ENCODE results near the gene CAMKMT.
"Not testable (repeated sequence)": the region's sequence is repeated elsewhere in the genome, so short reads cannot be mapped to it uniquely, and the experiment has no call there.

CAMKMT gene

DNA sequence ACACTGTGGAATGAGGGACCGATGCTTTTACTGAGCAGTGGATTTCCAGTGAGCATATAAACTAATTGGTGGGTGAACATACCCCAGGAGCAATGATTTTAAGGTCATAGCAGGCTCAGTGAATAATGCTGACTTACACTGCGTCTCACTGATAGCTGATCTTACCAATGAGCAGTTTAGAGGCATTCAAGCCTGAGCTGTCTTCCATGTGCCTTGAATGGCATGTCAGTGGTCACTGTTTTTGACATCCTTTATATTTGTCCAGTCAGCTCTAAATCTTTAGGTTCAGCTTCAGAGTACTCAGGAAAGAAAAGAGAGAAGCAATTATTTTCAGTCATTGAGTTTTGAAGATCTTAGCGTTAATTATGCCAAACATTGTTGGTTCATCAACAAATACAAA lies 88.3 kb downstream of the CAMKMT start:
- DNase-seq, result no peak

DNA sequence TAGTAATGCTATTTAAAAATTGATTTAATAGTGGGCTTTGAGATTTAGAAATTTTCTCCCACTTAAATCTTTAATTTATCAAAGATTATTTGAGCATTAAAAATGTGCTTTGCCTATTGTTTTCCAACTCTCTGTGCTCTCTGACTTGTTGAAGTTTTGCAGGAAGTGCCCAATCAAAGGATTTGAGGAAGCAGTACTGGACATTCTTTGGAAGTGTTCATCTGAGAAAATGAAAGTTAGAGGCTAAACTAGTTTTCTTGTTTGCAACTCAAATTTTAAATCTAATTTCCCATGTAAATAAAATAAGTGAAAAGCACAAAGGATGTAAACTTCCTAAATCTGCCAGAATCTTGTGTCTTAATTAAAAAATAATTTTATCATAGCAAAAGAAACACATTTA lies 89.1 kb downstream of the CAMKMT start:
- DNase-seq, result no peak

DNA sequence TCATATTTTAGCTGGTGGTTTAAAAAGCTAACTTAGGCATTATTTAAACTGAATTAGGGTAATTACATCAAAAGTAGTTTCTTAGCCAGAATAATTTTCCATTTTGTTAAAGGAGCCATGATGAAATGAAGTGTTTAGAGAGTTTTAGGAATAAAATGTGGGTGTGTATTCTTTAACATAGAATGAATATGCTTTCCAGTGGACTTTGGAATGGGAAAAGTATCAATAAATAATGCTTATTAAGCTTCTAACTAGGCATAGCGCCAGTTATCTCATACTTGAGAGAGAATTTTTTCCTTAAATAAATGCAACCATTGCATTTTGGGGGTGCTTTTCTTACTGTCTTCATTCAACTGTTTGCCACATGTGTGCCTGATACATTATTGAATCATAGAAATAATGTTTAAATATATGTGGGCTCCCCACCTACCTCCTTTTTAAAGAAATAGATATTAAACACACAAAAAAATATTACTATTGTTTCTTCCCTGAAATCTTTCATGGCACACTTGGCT lies 90.4 kb downstream of the CAMKMT start:
- no peak for DNase-seq

DNA sequence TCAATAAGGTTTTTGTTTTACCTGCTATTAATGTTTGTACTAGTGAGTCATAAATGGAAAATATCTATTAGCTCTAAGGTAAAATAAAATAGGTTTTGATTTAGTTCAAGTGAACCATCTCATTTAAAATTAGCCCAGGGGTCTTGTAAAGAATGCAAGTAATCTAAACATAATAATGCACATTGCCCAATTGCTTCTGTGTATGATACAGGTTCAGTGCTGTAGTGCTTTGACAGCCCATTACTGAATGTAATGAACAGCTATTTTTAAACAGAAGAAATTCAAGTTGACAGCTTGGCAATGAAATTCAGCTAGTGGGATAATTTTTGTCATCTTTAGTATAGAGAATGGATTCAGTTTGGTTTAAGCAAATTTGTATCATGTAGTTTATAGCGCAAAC lies 91.5 kb downstream of the CAMKMT start:
- no peak for DNase-seq

DNA sequence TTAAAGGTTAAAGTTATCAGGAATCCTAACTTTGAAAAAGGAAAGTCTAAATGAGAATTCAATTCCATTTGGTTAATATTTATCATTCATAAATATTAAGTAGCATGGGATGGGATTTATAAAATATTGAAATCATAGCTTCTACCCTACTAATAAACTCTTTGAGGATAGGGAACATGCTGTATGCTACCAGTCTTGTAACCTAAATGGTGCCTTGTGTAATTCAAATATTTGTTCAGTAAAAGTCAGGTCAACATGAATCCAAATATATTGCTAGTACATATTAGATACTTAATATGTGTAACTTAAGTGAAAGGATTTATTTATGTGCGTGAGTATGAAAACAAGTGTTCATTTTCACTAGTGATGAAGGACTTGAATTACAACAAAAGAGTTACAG lies 94.1 kb downstream of the CAMKMT start:
- no peak for DNase-seq

DNA sequence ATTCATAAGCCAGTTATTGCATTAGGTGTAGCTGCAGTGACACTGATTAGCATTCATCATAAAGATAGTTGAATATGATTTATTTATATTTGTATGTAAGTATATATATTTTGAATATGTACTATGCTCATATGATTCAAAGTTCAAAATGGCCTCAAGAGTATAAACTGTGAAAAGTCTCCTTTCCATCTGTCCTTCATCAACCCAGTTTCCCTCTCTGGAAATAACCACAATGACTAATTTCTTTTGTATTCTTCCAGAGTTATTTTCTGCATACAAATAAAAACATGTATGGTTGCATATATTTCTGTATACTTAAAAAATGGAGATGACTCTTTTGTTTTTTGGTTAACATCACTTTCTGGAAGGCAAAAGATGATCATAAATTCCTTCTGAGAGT lies 95.2 kb downstream of the CAMKMT start:
- no peak for DNase-seq

DNA sequence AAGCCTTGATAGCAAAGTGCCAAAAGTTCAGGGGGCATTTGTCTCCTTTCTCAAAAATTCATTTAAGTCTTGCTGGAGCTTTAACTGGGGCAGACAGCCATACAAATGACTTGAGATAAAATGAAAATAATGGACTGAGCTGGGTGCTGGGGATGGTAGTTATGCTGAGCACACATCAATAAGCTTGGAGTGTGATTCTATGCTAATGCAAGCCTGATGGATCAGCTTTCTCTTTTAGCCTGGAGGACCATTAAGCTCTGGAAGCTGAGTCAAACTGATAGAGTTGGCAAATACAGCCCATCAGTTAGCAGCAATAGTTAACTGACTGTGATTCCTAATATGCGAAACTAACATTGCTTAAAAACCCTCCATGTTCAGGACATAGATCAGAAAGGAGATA lies 98.0 kb downstream of the CAMKMT start:
- no peak for DNase-seq

DNA sequence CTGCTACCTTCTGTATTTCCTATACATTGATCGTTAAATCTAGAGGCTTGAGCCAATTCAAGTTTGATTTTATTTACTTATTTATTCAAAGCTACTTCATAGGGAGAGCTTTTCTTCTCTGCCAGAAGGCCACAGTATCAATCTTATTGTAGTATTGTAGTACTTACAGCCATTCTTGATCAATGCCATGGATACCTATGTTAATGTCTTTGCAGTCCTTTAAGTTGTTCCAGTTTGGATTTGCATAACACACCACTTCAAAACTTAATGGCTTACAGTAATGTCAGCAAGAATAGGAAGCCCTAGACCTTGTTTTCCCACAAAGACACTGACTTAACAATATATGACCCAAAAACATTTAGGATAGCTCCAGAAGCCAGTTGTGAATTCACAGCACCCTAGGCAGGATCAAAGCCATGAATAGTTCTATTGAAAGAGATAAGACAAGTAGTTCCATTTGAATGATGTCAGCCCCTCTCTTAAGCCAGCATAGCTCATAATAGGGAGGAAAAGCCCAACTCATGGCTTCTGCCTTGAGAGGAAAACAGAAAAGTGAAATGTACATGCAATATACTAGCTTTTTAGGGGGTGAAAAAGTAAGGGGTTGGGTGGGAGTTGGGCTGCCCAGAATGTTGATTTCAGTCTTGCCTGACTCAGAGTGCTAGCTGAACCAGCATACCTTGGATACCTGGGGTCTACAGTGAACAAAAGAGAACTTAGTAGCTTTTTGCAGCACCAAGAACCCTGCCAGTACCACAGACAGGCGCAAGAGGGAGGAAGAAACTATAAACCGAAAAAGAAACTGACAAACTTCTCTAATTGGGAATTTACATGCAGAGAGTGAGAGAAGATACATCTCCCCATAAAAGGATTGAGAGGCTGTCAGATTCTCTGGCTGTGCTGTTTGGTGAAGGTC lies 101.4 kb downstream of the CAMKMT start:
- no peak for DNase-seq

DNA sequence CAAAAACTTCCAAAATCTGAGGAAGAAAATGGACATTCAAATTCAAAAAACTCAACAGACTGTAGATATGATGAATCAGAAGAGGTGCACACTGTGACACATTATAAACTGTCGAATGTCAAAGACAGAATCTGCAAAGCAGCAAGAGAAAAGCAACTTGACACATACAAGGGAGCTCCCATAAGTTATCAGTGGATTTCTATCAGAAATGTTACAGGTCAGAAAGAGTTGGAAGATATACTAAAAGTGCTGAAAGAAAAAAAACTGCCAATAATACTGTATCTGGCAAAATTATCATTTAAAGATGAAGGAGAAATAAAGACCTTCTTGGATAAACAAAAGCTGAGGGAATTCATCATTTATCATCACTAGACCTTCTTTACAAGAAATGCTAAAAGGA lies 102.7 kb downstream of the CAMKMT start:
- DNase-seq, result no peak

DNA sequence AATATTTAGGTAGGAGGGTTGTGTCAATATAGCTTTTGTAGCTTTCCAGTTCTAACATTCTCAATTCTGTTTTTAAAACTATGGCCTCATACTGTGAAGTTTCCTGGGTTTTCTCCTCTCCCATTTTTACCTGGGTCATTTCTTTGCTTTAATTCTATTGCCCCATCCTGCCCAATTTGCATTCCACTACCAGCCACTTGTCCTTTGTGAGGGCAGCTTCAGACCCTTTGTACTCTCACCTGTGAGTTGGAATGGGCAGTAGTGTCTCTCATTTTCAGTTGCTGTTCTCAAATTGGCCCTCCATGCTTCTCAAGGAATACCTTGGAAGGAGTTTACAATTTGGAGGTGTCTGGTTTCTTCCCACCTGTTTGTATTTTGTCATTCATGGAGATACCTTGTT lies 108.4 kb downstream of the CAMKMT start:
- DNase-seq, result no peak

DNA sequence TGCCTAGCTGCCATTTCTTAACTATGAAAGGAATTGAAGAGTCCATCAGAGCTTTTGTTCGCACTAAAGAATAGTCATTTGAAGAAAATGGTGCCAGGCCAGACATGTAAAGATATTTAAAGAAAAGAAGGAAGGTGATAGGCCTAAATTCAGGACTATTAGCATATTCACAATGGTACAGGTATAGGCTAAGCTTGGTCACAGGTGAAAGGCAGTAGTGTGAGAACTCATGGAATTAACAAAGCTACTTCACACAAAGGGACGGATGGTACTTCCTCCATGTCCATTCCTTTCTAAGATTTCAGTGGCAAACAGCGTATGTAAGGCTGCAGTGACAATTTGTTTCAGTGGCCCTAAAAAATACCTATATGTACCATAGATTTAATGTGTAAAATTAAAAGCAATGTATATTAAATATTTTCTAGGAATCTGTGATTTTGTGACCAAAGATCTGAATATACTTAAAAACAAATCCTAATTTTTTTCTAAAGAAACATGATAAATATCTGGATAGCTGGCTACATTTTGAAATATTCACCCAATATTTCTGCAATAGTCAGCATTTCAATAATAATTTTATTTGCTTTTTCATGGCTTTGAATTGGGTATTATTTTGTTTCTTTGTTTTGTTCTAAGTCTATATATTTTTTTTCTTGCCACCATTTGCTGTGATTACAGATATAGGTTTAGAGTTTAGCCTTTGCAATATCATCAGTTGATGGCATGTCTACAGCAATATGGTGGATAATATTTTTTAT lies 116.1 kb downstream of the CAMKMT start:
- no peak for DNase-seq

DNA sequence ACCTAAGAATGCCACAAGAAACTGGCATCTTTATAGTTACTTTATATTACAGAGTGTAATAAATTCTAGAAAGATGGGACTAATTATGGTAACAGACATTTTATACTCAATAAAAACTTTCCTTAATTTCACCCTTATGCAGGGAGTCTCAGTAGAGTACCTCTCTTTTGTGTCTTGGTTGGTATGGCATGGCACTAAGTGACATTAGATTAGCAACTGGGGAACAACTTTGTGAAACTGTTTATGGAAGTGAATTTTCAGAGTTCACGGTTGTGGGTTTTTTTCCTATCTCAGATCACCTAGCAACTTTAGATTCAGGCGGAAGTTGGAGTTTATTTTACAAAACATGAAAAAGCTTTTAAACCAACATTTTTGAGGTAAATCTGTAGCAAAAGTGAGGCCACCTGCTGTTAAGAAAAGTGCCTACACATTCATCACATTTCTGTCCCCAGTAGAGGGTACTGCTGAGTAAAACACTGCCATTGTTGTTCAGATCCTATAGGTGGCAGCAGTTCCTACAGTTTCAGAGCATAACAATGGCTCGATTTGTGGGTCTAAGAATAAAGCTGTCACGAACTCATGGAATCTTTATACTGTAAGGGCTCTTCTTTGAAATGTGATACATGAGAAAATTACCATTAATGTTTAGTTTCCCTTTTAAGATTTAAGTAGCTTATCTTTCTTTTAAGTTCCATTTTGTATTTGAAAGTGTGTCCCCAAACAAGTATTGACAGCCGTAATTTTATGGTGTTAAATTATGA lies 117.6 kb downstream of the CAMKMT start:
- peak; percentile 23 to 42 for DNase-seq

DNA sequence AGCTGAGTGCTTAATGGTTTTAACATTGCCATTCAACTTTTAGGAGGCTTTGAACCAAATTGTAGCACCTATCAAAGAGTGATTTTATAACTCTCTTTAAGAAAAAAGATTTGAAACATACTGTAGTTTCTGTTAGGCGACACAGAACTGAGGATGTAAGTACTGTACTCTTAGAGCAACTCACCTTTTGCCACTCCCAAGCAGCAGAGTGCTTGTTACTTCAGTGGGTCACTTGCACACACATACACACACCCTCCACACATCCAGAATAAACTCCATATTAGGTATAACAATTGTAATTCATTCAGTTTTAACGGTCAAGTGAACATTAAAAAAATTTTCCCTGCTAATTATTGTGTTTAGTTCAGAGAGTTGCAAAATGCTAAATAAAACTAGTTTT lies 118.3 kb downstream of the CAMKMT start:
- DNase-seq, result no peak

DNA sequence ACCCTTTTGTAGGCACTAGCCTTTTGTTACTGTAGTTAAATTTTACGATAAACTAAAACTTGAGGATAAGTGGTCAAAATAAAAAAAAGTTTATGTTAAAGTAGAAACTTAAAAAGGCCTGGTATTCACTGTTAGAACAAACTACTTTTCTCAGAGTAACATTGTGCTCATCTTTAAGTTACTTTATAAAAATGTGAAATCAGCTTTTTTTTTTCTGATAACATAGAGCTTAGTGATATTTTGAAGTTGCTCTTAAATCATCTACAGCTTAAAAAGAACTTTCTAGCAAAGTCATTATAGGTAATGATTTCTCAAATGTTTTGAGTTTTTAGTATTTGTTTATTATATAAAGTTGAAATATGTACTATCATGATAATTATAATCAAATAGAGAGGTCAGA lies 125.3 kb downstream of the CAMKMT start:
- DNase-seq, result no peak

DNA sequence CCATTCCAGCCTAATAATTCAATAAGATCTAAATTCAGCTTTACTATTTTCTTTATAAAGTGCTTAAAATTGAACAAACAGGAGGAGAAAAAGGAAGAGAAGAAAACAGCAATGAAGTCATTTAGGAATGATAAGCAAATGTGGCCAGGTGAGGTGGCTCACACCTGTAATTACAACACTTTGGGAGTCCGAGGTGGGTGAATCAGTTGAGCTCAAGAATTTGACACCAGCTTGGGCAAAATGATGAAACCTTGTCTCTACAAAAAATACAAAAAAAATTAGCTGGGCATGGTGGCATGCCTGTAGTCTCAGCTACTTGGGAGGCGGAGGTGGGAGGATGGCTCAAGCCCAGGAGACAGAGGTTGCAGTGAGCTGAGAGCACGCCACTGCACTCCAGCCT lies 129.0 kb downstream of the CAMKMT start:
- DNase-seq, result no peak

DNA sequence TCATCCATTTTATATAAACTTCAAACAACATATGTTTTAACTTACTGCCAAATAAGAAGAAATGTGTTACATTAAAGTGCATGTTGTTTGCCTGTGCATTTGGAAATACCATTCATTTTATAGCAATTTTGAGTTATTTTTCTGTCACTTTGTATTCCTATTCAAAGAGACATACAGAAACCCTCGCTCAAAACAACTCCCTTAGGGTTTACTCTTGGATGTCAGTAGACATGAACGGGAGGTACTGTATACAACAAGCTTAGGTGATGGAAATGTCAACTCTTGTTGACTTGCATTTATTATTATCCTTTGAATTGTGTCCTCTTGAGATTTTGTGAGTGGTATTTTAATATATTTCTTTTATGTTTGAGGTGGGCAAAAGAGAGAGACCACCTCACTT lies 132.3 kb downstream of the CAMKMT start:
- no peak for DNase-seq

DNA sequence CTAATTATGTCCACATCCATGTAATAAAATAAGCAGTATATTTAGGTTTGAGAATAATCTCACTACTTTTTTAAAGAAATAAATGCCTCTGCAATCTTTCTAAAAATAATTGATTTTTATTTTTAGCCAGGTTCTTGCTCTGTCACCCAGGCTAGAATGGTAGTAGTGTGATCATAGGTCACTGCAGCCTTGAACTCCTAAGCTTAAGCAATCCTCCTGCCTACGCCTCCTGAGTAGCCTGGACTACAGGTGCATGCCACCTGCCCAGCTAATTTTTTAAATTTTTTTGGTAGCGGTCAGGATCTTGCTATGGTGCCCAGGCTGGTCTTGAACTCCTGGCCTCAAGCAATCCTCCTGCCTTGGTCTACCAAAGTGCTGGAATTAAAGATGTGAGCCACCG lies 133.3 kb downstream of the CAMKMT start:
- DNase-seq, result no peak

DNA sequence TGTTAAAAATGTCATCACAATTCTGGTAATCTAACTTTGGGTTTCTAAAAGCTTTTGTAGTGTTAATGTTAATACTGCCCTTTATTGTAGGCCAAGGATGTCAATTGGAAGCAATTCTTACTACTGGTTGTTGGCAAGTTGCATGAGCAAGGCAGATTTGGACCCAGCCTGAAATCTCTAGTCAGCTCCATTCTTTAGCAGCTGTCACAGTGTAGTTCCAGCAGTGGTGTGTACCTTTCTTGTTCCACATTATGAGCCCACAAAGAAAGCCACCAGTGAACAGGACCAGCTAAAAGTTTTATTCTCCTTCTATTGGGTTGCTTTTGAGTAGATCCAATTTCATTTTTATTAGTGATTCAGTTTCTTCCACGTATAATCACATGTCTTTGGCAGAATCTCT lies 133.8 kb downstream of the CAMKMT start:
- no peak for DNase-seq

DNA sequence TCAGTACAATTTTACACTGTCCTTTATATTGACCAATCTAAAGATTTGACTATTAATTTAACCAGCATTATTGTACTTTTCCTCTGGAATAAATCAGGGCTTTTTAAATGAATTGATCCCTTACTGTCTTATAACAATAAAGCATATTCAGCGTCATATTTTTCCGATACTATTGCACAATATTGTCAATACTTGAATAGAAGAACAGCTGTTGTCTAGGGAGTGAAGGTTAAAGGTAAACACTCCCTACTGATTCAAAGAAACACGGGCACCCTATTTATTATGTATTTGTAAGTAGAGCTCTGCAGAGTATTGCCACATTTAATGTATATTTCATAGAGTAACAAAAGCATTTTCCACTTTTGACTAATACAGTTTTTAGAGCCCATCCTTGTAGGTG lies 134.4 kb downstream of the CAMKMT start:
- DNase-seq, result no peak

DNA sequence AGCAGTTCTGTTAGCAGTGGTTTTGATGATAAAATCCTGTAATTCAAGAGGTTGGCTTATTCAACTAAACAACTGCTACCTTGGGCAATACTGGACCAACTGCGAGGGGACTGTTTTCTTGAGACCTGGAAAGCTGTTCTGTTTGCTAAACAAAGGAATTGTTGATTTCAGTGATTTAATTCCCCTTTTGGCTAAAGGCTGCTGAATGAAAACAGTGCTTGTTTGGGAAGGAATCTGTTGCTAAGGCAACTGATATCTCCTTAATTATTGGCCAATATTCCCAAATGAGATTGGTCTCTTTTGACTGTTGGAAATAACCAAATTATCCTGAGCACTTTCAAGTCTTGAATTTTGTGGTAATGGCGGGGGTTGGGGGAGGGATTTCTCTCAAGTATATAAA lies 136.8 kb downstream of the CAMKMT start:
- DNase-seq, result no peak

DNA sequence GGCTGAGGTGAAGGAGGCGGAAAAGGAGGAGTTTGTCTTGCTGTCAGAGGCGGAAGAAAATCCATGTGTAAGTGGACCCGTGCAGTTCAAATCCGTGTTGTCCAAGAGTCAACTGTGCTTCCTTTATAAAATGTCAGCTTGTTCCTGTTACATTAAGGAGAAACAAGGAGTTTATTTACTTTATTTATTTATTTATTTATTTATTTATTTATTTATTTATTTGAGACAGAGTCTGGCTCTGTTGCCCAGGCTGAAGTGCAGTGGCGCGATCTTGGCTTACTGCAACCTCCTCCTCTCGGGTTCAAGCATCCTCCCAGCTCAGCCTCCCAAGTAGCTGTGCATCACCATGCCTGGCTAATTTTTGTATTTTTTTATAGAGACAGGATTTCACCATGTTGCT lies 143.9 kb downstream of the CAMKMT start:
- DNase-seq, result not testable (repeated sequence)

DNA sequence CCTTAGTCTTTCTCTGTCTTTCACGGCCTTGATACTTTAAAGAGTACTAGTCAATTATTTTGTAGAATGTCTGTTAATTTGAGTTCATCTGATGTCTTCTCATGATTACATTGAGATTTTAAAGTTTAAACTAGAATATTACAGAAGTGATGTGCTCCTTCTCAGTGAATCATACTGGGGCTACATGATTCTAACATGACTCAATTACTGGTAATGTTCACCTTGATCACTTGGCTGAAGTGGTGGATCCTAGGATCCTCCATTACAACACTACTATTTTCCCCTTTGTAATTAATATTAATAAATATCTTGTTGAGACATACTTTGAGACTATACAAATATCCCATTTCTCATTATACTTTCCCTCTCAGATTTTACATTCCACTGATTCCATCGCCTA lies 148.5 kb downstream of the CAMKMT start:
- no peak for DNase-seq

DNA sequence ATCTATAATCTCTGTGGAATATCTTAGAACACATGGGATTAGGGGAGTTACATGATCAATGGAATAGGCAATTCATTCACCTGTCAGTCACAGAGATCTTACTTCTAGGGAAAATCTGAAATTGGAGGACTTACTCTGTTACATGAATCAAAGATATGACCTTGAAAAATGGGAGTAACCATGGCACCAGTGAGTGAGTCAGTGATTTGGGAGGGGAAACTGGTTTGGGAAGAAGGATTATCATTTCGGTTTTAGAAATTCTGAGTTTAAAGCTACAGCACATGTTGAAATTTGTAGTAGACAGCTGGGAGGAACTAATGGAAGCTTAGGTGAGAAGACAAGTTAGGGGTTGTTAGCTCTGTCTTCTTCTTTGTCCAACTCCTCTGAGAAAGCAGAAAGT lies 153.7 kb downstream of the CAMKMT start:
- DNase-seq, result no peak

All from activated CD4-positive, alpha-beta T cell treated with anti-CD3 and anti-CD28 coated beads for 4 hours (primary cell).